GM12875 (cell line): ENCODE data around the gene HIGD1C.

ENCODE experiments used
- H3K4me3 ChIP-seq: one replicate; pipeline ENCODE4 v1.5.1; 2011; ENCODE audit warnings: low read depth, low read length, control low read depth
- CTCF ChIP-seq: IDR thresholded peaks from 2 replicates; pipeline ENCODE4 v1.5.1; 2011; ENCODE audit warnings: low read depth, mild to moderate bottlenecking, control low read depth, inconsistent platforms, low read length, moderate library complexity, borderline replicate concordance; ENCODE audit not compliant: insufficient read depth

HIGD1C gene

GRCh38 chr12:50934371-50934851 lies 17.9 kb upstream of the HIGD1C start:
- H3K4me3 ChIP-seq: no peak overlapping the region
- no peak for TF ChIP-seq CTCF

GRCh38 chr12:50934981-50935807 lies 17.1 kb upstream of the HIGD1C start:
- H3K4me3 ChIP-seq: no peak overlapping the region
- TF ChIP-seq CTCF: no peak

- TF ChIP-seq CTCF: no peak
- no peak overlapping the region for H3K4me3 ChIP-seq
Observed at GRCh38 chr12:50936821-50937530, 15.4 kb upstream of the HIGD1C start.

GRCh38 chr12:50937653-50938052 lies 14.7 kb upstream of the HIGD1C start:
- no peak for TF ChIP-seq CTCF
- H3K4me3 ChIP-seq: no peak overlapping the region

- no peak for TF ChIP-seq CTCF
- H3K4me3 ChIP-seq: no peak overlapping the region
Observed at GRCh38 chr12:50947933-50948626, 4.3 kb upstream of the HIGD1C start.

GRCh38 chr12:50948798-50949197 lies 3.5 kb upstream of the HIGD1C start:
- H3K4me3 ChIP-seq: no peak overlapping the region
- TF ChIP-seq CTCF: no peak
